ENCODE results near the gene LYPD6.

The LYPD6 gene

DNA sequence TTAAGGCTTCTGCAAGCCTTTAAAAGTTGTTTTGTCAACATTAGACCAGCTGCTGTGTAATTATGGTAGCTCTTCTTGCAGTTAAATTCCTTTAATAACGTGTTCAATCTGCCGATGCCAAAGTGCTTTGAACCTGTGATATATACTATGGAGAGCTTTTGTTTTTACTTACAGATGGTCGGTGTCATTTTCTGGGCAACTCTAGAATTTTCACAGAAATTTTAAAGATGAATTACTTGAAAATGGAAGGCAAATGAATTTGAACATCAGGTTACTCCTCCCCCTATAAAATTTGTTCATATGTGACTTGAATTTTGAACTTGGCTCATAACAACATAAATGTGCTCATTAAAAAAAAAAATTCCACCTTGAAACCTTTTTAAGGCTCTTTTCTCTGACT lies 23.0 kb downstream of the LYPD6 start:
- no peak for DNase-seq

DNA sequence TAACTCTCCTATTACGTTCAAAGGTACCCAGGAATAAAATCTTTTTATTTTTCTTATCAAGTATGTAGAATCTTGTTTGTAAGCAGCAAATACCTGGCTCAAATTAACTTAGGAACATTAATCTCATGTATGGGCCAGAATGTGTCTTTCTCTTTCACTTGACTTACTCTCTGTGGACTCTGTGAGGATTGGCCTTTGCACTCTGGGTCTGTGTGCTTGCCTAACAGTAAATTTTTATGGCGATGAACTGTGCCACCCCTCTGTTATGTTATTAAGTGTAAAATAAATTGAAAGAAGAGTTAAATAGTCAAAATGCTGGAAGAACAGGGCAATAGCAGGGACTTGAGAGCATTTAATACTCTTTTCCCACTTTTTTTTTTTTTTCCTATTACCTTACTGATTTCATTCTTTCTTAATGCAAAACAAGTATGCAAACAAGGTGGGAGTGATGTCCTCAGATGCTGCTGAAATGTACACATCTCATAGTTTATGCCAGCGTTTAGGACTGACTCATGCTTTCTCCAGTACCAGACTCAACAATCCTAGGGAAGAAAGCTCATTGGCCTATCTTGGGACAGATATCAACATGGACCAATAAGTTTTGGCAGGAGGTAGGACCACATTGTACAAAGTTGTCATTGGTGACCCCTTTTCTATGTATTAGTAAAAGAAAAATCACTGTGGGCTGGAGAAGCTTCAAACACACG lies 25.5 kb downstream of the LYPD6 start:
- no peak for DNase-seq

- DNase-seq, result no peak
Measured at GRCh38 chr2:149357058-149357457, 26.7 kb downstream of the LYPD6 start.

DNA sequence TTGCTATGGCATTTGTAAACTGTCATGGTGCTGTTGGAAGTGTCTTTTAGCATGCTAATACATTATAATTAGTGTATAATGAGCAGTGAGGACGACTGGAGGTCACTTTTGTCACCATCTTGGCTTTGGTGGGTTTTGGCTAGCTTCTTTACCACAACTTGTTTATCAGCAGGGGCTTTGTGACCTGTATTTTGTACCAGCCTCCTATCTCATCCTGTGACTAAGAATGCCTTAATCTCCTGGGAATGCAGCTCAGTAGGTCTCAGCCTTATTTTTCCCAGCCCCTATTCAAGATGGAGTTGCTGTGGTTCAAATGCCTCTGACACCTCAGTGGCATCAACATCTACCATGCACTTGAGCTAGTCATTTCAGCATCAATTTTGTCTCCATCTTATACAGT lies 29.7 kb downstream of the LYPD6 start:
- no peak for DNase-seq

DNA sequence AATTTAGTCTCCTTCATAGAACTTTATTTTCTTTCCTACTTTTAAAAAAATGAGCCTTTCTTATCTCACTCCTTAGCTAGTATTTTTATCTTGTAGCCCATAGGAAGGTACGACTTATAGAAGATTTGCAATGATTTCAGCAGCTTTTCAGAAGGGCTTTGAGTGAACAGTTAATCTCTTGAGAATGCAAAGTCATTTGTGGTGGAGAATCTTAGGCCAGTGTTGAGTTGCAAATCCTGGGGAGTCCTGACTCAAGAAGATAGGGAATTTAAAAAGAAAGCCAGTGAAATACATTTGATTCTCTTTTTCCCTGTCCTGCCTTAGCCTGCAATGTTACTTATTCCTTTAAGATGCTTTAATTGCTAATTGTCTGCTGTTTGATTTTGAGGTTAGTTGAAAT lies 33.6 kb downstream of the LYPD6 start:
- no peak for DNase-seq

- no peak for DNase-seq
Measured at GRCh38 chr2:149364839-149365238, 34.5 kb downstream of the LYPD6 start.

GRCh38 chr2:149365931-149366583 lies 35.7 kb downstream of the LYPD6 start:
- DNase-seq, result no peak

- DNase-seq, result no peak
Measured at GRCh38 chr2:149370061-149370775, 39.8 kb downstream of the LYPD6 start.

- DNase-seq, result no peak
Measured at GRCh38 chr2:149371476-149371875, 41.1 kb downstream of the LYPD6 start.

- no peak for DNase-seq
Measured at GRCh38 chr2:149375801-149376361, 45.5 kb downstream of the LYPD6 start.

DNA sequence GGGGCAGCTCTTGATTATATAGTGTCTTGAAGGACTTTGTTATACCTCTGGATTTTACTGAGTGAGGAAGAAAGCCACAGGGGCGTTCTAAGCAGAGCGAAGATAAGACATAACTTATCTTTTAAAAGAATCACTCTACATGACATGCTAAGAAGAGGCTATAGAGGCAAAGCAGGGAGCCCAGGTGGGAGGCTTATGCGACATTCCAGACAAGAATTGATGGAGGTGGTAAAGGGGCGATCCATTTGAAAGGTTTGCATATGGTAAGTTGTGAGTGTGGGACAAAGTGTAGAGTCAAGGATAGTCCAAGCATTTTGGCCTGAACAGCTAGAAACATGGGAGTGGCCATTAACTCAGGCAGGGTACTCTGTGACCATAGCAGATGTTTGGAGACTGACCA lies 49.8 kb downstream of the LYPD6 start:
- no peak for DNase-seq

- no peak for DNase-seq
Measured at GRCh38 chr2:149383340-149383739, 53.0 kb downstream of the LYPD6 start.

DNA sequence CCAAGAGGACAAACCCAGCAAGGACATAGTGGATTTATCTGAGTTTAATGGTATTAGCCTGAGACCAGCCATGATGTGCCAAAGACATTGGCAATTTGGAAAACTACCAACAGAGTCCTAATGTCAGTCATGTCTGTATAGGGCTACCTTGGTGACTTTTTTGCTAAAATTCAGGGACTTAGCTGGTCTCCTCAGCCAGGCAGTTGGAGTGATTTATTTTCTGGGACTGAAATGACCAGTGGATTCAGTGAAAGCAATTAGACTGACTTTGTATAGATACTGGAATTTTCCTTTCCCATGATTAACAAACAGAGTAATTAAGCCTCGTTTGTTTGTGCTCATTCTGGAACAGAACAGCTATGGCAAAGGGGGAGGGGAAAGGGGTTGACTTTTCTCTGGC lies 55.0 kb downstream of the LYPD6 start:
- DNase-seq, result no peak

GRCh38 chr2:149387411-149387810 lies 57.0 kb downstream of the LYPD6 start:
- no peak for DNase-seq

GRCh38 chr2:149388120-149388816 lies 57.9 kb downstream of the LYPD6 start:
- DNase-seq, result no peak

DNA sequence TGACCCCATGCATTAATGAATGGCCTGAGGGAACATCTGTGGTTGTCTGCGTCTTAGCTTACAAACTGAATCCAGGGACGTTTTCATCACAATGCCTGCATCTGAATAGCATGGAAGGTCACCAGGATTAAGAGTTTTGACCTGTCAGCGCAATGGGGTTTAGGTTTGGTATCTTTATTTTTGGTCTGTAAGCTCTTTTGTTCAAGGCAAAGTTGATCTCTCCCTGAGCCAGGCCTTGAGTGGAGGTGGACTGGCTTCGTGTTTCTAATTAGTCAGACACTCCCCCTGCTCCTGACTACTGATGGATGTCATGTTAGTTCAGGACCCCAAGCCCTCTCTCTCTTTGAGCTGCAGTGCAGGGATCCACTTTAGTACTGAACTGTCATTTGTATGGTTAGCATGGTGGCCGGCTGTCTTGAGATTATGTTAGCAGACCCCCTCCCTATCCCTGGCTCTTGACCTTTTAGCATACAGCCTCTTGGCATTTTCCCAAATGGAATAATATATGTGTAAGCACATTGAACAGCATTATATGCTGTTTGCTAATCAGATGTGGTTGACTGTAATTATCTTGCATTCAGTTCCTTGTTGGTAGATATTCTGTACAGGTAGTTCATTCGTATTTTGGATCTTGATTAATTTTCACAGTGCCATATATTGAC lies 59.2 kb downstream of the LYPD6 start:
- DNase-seq, result no peak

DNA sequence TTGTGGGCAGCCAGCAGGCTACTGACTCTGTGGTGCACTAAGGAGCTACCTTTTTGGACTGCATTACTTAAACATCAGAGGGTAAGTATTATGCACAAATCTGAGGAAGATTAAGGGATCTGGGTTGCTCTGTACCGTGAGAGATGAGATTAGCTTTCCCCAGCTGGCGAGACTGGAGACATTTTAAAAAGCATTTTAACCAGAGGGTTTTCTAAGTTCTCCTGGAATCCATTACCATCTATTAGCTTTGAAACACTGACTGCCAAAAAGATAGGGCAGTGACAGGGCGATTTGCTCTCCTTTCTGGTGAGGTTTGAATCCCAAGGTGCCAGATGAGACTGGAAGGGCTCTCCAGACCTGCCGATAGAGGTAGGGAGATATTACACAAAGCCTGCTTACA lies 63.2 kb downstream of the LYPD6 start:
- no peak for DNase-seq

- no peak for DNase-seq
Measured at GRCh38 chr2:149394864-149395263, 64.5 kb downstream of the LYPD6 start.

DNA sequence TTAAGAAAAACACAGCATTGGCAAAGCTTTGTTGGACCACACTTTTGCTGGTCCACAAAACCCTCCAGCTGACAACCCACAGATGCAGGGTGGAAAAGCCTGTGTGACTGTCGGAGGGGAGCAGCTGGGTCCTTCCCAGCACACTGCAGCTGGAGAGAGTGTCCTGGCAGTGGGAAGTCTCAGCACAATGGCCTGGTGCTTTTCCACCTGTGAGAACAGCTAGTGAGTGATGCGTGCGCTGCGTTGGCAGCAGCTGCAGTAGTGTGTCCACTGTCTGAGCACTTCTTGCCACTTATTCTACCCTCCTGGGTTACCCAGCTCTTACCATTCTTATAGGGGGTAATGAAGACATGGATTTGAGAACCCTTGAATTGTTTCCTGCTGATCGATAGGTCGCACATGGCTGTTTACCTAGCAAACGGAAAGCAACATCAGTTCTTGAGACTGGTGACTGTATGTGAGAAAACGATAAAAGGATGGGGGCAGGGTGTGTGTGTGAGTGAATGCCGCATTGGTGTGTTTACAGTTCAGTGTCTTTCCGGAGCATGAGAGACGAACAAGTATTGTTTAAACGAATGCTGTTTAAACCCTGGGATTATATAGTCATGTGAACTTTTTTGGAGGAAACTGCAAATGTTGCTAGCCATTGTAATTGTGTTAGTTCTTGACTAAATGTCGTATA lies 69.7 kb downstream of the LYPD6 start:
- DNase-seq, result no peak

GRCh38 chr2:149400997-149401396 lies 70.6 kb downstream of the LYPD6 start:
- DNase-seq, result no peak

- DNase-seq, result no peak
Measured at GRCh38 chr2:149409506-149409905, 79.1 kb downstream of the LYPD6 start.

Measured in 8988T (cell line).